Testis (tissue), 2 donors: ENCODE measurements around the gene KDM2A.

Experiments used
- CTCF ChIP-seq, 3 experiments: fragments of 450-650 bp in 2 of 3; fragments of 200-600 bp in 1 of 3; sonication (generic) in 1 of 3; IDR thresholded peaks; one replicate each; pipeline ENCODE4 v1.5.1; 2016 to 2019; ENCODE audit warnings: antibody characterized with exemption in 3 of 3, mild to moderate bottlenecking in 2 of 3, moderate library complexity in 1 of 3
- POLR2A ChIP-seq: fragments of 450-650 bp; IDR thresholded peaks from one replicate; pipeline ENCODE4 v1.6.1; 2017; ENCODE audit warnings: antibody characterized with exemption, mild to moderate bottlenecking, moderate library complexity

- TF ChIP-seq CTCF (IDR thresholded peaks at IDR 0.05) (no peak), POLR2A (no peak)
Observed at GRCh38 chr11:67237574-67237973, 118.5 kb downstream of the KDM2A start.
